ENCODE data around the gene PSMD13.

PSMD13 gene

DNA sequence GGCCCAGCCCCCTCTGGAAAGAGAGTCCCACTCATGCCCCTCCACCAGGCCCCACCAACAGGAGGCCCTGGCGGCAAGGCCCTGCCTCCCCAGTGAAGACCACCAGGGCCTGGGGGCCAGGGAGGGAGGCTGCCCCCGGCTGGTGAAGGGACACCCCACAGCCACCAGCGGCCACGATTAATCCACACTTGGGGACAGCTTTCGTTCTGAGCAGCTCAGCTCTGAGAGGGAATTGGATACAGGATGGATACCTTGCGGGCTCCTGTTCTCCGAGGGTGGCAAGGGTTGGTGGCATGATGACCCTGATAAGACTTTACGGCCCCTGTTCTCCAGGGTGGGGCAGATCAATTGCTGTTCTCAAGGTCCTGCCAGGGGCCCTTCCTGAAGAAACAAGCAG is 34.5 kb downstream of the PSMD13 start:
- no peak for DNase-seq

DNA sequence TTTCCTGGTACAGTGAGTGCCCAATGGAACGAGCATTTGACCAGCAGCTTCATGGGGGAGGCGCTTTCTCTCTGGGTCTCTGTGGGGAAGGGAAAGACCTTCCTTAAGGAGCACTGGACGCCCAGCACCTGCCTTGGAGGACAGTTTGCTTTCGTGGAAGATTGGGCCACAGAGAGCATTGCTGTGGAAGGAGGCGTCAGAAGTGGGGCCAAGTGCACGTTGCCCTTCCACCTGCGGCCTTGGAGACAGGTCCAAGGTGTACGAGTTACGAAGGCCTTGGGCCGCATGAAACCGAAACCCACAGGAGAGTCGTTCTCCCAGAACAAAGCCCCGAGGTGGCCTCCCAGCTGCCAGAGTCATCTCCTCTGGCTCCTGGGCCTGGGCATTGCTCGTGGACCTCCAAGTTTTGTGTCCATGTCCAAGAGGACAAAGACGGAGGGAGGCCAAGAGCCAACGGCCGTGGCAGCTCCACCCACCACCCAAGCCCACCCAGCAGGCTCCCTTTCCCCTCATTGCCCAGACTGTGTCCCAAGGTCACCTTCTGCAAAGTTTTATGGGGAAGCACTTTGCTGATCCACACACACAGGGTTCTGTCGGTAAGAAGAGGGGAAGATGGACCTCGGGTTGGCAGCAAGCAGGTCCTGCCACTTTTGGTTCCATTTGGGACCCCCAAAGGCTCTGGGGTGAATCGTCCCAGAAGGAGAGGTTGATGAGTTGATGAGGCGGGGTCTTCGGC is 35.6 kb downstream of the PSMD13 start:
- DNase-seq, result no peak

DNA sequence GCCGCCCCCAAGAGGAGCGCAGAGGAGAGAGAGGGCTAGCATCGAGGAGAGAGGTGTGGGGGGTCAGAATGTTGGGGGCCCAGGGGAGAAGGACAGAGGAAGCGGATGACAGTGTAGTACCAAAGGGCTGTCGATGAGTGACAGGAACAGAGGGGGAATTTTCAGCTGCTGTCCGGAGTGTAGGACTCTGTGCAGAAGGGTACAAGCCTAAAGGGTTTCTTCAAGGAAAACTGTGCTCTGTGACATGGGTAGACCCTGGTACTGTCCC is 36.1 kb downstream of the PSMD13 start:
- no peak for DNase-seq

DNA sequence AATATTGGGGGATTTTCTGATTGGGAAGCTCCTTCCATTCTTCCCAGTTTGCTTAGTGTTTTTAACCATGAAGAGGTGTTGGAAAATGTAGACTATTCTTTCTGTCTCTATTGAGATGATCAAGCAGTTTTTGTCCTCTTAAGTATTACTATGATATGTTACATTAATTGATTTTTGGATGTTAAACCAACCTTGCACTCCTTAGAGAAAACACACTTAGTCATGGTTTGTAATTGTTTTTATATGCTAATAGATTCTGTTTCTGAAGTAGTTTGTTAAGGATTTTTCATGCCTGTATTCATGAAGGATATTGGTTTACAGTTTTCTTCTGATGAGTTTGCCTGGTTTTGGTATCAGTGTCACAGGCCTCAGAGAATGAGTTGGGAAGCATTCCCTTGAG is 39.4 kb downstream of the PSMD13 start:
- no peak for DNase-seq

DNA sequence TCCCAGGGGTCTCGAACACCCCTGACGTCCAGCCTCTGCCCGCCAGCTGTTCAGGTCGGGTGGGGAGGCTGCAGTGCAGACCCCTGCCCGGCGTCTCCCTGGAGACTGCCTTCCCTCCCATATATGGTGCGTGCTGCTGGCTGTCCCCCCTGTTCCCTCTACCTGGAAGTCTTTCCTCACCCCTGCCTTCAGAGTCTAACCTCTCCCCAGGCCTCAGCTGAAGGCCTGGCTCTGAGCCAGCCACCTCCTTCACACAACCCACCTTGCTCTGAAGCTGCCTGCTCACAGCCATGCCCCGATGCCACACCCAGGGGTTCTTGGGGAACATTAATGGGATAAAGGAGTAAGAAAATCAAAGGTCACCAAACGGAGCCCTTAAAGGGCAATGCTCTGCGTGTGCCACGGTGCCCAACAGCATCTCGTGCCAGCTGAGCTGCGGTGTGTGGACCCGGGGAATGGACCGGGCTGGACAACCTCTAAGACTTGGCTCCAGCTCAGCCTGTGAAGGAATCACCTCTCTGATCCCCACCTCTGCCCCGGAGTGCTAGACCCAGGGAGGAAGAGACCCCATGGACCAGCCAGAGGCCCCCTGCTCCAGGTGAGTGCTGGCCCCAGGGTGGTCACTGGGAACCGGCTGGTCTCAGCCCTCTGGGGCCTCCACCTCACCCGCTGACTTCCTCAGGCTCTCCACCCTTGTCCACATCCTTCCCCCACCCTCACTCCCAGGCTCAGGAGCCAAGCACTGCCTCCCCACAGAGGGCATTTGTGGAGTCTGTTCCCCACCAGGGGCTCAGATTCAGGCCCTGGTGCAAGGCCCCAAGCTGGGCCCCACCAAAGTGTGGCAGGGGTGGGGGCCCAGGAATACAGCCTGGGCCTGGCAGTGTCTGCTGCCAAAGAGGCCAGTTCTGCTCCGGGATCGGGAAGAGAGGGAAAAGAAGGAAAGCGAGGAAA is 41.5 kb downstream of the PSMD13 start, which contains the start of gene NLRP6:
Gene NLRP6, plus strand, starts transcription at position 407 of the 951 bp plus-strand sequence. Its CDS starts 163 bp downstream, at position 570.
- DNase-seq, result peak; percentile 7

DNA sequence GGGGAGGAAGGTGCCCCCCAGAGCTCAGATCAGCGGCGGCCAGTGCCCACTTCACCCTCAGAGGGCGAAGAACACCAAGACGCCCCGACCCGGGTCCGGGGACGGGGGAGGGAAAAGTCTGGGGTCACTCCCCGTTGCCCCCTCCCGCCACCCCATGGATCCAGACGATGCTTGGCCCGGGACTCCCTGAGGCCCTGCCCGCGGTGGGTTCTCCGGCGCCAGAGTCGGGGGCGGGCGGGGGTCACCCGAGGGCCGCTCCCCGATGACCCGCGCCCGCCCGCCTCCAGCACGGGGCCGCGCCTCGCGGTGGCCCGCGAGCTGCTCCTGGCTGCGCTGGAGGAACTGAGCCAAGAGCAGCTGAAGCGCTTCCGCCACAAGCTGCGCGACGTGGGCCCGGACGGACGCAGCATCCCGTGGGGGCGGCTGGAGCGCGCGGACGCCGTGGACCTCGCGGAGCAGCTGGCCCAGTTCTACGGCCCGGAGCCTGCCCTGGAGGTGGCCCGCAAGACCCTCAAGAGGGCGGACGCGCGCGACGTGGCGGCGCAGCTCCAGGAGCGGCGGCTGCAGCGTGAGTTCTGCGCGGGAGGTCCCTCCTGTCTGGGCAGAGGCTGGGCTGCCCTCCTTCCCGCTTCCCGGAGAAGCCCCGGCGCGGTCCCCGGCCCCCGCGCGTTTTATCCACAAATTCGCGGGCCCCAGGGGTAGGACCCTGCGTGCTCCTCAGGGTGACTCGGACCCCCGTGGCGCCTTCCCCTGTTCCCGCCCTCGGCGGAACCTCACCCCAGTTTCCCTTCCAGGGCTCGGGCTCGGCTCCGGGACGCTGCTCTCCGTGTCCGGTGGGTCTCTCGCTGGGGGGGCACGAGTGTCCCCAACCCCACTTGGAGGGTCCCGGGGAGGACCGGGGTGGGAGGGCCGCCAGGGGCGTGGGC is 42.5 kb downstream of the PSMD13 start:
- DNase-seq, result peak; percentile 47

DNA sequence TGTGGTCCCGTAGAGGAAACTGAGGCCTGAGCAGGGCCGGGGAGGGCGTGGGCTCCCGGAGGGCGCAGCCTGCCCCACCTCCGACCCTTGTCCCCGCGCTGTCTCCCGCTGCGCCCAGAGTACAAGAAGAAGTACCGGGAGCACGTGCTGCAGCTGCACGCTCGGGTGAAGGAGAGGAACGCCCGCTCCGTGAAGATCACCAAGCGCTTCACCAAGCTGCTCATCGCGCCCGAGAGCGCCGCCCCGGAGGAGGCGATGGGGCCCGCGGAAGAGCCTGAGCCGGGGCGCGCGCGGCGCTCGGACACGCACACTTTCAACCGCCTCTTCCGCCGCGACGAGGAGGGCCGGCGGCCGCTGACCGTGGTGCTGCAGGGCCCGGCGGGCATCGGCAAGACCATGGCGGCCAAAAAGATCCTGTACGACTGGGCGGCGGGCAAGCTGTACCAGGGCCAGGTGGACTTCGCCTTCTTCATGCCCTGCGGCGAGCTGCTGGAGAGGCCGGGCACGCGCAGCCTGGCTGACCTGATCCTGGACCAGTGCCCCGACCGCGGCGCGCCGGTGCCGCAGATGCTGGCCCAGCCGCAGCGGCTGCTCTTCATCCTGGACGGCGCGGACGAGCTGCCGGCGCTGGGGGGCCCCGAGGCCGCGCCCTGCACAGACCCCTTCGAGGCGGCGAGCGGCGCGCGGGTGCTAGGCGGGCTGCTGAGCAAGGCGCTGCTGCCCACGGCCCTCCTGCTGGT is 43.4 kb downstream of the PSMD13 start:
- DNase-seq, result peak; percentile 77

DNA sequence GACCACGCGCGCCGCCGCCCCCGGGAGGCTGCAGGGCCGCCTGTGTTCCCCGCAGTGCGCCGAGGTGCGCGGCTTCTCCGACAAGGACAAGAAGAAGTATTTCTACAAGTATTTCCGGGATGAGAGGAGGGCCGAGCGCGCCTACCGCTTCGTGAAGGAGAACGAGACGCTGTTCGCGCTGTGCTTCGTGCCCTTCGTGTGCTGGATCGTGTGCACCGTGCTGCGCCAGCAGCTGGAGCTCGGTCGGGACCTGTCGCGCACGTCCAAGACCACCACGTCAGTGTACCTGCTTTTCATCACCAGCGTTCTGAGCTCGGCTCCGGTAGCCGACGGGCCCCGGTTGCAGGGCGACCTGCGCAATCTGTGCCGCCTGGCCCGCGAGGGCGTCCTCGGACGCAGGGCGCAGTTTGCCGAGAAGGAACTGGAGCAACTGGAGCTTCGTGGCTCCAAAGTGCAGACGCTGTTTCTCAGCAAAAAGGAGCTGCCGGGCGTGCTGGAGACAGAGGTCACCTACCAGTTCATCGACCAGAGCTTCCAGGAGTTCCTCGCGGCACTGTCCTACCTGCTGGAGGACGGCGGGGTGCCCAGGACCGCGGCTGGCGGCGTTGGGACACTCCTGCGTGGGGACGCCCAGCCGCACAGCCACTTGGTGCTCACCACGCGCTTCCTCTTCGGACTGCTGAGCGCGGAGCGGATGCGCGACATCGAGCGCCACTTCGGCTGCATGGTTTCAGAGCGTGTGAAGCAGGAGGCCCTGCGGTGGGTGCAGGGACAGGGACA is 44.1 kb downstream of the PSMD13 start:
- DNase-seq, result peak; percentile 62

DNA sequence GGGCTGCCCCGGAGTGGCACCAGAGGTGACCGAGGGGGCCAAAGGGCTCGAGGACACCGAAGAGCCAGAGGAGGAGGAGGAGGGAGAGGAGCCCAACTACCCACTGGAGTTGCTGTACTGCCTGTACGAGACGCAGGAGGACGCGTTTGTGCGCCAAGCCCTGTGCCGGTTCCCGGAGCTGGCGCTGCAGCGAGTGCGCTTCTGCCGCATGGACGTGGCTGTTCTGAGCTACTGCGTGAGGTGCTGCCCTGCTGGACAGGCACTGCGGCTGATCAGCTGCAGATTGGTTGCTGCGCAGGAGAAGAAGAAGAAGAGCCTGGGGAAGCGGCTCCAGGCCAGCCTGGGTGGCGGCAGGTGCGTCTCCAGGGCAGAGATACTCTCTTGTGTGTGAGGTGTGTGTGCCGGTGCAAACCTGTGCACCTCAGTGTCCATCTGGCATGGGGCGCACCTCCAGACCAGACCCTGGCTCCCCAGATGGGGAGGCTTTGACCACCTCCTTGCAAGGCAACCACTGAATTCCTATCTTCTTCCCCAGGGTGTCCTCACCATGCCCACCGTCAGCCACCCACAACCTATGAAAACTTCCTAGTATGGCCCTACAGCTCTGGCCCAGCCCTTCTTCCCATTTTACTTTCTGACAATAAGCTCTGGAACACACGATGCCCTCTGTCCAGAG is 44.8 kb downstream of the PSMD13 start:
- no peak for DNase-seq

DNA sequence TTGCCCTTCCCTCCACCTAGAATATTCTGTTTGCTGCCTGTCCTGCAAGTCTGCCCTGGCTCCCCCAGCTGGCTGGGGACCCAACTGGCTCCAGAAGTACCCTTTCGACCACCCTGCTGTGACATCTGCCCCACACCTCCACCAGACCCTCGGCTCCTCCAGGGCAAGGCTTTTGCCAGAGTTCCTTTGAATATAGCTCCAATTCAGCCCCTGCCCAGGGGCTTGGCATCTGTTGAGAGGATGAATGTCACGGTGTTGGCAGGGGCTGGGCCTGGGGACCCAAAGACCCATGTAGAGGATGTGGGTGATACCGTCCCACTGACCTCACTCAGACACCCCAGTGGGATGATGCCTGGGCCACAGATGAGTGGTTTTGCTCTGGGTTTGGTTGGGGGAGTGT is 45.4 kb downstream of the PSMD13 start:
- DNase-seq, result peak; percentile 1

DNA sequence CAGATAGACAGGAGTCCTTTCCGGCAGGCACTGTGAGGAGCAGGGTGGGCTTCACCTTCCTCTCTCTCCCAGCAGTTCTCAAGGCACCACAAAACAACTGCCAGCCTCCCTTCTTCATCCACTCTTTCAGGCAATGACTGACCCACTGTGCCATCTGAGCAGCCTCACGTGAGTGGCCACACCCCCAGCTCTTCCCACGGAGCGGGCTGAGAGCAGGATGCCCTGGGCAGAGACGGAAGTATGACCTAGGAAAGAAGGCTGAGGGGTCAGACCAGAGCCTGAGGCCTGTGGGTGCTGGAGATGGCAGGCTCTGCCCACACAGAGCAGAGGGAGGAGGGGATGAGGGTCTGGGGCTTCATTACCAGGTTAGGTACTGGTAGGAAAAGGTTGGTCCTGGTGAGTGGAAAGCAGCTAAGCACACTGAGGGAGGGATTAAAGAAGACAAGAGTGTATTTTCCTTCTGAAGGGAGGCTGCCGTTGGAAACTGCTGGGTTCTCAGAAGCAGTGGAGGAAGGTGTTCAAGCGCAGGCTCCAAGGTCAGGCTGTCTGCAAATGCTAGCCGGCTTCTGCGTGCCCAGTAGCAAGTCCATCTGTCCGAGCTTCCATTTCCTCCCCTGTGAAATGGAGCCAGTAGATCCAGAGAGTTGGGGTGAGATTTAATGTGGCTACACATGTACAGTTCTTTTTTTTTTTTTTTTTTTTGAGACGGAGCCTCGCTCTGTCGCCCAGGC is 46.0 kb downstream of the PSMD13 start:
- peak; percentile 12 for DNase-seq

DNA sequence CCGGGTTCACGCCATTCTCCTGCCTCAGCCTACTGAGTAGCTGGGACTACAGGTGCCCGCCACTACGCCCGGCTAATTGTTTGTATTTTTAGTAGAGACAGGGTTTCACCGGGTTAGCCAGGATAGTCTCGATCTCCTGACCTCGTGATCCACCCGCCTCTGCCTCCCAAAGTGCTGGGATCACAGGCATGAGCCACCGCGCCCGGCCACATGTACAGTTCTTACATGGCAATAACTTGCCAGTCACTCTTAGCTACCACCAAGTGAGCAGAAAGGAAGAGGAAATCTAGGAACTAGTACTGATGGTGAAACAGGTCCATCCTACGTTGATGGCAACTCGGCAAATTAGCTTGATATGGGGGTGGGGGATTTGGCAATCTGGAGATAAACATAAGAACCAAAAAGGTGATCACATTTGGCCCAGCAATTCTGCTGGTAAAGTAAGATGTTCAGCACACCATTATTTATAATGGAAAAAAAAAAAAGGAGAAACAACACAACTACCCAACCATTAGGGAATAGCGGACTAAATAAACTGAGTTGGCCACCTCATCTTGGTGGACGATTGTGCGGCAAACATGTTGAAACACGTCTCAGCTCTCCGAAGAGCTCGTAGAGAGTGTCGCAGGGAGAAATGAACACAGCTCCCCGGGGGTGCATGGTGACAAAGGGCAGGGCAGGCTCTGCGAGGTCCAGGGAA is 46.8 kb downstream of the PSMD13 start:
- peak; percentile 2 for DNase-seq

DNA sequence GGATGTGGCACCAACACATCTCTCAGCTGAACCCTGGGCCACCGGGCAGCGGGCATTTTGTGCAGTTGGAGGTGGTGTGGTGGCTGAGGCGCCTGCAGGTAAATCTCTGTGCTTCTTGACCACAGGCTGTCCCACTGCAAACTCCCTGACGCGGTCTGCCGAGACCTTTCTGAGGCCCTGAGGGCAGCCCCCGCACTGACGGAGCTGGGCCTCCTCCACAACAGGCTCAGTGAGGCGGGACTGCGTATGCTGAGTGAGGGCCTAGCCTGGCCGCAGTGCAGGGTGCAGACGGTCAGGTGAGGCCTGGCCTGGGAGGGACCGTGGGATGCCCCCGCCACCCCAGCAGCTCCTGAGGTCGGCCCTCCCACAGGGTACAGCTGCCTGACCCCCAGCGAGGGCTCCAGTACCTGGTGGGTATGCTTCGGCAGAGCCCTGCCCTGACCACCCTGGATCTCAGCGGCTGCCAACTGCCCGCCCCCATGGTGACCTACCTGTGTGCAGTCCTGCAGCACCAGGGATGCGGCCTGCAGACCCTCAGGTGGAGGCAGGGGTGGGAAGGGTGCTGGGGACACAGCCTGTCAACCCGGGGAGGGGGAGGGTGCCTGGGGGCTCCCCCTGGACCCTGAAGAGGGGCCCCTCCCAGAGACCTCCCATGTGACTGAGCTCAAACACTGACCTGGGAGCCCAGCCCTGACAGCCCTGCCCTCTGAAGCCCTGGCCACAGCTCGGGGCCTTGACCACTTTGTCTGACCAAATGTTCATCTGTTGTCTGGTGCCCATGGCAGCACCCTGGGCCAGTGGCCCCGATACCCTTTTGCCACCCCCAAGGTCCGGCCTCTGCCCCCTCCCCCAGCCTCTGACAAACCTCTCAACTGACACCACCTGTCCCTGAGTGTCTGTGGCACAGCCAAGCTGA is 47.6 kb downstream of the PSMD13 start:
- DNase-seq, result peak; percentile 42

DNA sequence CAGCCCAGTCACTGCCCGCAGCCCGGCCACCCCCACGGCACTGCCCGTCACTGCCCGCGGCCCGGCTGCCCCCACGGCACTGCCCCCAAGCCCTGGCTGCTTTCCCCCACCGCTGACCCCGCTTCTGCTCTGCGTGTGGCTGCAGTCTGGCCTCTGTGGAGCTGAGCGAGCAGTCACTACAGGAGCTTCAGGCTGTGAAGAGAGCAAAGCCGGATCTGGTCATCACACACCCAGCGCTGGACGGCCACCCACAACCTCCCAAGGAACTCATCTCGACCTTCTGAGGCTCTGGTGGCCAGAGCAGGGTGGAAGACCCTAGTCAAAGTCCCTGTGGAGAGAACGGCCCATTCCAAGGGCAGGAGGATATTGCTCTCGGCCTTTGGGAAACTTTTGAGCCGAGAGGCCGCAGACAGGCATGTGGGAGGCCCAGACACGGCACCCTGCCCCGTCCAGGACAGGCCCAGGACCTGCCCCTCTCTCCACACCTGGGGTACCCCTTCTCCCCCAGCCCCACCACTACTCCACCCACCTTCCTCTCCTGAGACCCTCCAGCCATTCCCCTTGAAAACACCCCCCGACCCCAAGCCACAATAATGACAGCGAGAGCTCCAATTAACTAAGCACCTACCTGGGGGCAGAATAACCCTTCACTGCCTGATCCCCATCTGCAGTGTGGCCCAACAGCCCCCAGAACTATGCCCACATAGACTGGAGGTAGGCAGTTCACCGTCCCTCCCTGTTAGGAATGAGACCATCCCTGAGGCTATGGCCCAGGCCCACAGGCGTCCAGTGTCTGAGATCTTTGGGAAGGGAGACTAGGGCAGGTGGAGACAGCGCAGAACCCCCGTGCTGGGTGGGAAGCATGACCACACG is 48.5 kb downstream of the PSMD13 start:
- DNase-seq, result peak; percentile 9

DNA sequence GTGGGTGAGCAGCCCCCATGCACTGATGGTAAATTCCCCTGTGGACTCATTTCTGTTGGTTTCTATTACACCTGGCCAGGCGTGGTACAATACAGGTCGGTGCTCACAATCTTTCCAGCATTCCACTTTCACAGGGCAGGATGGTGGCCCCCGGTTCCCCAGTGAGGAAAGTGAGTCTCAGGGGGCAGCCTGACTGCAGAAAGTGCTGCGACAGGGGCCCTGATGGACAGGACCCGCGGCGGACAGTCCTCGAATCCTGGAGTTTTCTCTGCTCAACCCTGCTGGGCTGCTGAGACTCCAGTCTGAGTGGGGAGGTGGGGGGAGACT is 49.1 kb downstream of the PSMD13 start:
- no peak for DNase-seq

DNA sequence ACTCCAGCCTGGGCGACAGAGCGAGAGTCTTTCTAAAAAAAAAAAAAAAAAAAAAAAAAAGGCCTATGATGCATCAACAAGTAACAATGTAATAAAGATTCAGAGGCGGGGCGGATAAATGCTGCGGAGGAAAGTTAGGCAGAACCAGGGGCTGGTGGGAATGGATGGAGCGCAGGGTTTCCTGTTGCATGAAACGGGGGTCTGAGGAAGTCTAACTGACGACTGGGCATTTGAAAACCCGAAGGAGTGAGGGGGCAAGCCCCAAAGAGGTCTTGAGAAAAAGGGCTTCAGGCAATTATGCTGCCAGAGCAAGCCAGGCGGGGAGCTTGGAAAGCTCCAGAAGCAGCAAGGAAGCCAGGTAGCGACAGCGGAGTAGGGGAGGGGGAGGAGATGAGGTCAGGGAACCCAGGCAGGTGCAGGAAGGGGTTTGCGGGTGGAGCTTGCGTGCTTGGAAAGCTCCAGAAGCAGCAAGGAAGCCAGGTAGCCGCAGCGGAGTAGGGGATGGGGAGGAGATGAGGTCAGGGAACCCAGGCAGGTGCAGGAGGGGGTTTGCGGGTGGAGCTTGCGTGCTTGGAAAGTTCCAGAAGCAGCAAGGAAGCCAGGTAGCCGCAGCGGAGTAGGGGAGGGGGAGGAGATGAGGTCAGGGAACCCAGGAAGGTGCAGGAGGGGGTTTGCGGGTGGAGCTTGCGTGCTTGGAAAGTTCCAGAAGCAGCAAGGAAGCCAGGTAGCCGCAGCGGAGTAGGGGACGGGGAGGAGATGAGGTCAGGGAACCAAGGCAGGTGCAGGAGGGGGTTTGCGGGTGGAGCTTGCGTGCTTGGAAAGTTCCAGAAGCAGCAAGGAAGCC is 50.4 kb downstream of the PSMD13 start:
- DNase-seq, result peak; percentile 30
